Transverse colon (tissue), 4 donors: Measurements from ENCODE around the gene SLC22A23.

Experiments used
- EP300 ChIP-seq: sonication (generic); formaldehyde crosslinking; IDR thresholded peaks from one replicate; pipeline ENCODE4 v1.6.1; 2017; ENCODE audit warnings: antibody characterized with exemption, low read depth
- POLR2AphosphoS5 ChIP-seq, 3 donors: sonication (generic); formaldehyde crosslinking; IDR thresholded peaks; one replicate each; pipeline ENCODE4 v1.6.1; 2016; ENCODE audit warnings: antibody characterized with exemption in 3 of 3
- TF ChIP-seq, protein P1 (sequence below), 5 experiments: fragments of 200-600 bp in 3 of 5; fragments of 450-650 bp in 2 of 5; sonication (generic) in 3 of 5; IDR thresholded peaks; 1 replicate in 2 of 5; 2 replicates in 3 of 5; pipeline ENCODE4 v1.5.1; 2016 to 2017; ENCODE audit warnings: antibody characterized with exemption in 5 of 5, inconsistent platforms in 3 of 5, mild to moderate bottlenecking in 2 of 5, moderate library complexity in 1 of 5

DNA sequence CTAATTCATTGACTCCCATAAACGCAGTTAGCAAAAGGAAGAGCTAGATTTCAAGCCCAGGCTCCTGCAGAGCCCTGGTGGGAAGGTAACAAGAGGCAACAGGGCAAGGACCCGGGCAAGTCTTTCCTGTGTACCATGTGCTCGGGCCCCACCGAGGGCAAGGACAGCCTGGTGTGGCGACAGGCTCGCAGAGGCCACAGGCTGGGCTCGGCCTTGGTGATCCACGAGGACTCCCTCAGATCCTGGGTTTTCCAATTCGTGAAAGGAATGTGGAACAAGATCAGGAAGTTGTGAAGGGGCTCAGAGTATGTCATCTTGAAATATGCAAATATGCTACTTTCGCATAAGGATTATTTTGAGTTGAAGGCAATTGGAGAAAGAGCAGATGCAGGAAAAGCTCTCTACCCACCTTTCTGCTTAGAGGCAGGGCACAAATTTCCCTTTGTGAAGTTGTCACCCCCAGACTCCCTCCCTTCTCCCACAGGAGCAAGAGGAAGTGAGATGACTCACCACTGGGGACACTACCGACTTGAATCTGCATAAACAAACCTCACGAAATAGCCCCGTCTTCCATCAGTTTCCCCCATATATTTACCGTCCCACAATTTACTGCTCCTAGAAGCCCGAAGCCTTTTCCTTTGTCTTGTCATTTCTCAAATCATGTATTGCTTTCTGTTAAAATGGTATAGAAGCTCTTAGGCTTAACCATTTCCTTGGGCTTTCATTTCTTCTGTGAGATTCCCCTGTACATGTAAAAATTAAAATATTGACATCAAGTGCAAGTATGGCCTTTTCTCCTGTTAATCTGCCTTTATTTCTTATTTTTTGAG is 119.1 kb downstream of the SLC22A23 start:
- TF ChIP-seq, protein P1, sequence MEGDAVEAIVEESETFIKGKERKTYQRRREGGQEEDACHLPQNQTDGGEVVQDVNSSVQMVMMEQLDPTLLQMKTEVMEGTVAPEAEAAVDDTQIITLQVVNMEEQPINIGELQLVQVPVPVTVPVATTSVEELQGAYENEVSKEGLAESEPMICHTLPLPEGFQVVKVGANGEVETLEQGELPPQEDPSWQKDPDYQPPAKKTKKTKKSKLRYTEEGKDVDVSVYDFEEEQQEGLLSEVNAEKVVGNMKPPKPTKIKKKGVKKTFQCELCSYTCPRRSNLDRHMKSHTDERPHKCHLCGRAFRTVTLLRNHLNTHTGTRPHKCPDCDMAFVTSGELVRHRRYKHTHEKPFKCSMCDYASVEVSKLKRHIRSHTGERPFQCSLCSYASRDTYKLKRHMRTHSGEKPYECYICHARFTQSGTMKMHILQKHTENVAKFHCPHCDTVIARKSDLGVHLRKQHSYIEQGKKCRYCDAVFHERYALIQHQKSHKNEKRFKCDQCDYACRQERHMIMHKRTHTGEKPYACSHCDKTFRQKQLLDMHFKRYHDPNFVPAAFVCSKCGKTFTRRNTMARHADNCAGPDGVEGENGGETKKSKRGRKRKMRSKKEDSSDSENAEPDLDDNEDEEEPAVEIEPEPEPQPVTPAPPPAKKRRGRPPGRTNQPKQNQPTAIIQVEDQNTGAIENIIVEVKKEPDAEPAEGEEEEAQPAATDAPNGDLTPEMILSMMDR (IDR thresholded peaks at IDR 0.05), result peak in 1 of 5 experiments; percentile 17
- TF ChIP-seq EP300 (no peak), POLR2AphosphoS5 (IDR thresholded peaks at IDR 0.05) (no peak)
